SK-N-SH (cell line): Measurements from ENCODE around the gene LST1. TPM values are rescaled to one million over a fixed set of nuclear protein-coding genes. Genes with fewer than 3 reads are reported as not detected.

Experiments used
- CTCF ChIA-PET: fragments of 300-600, 350-600 bp; formaldehyde crosslinking; extraction: SDS; loops from one replicate; lab custom pipeline; 2021; lab: Yijun Ruan, JAX
- POLR2A ChIA-PET: fragments of 350-600 bp; sonication (Branson Sonifier 250); formaldehyde crosslinking; extraction: SDS; loops from one replicate; lab custom pipeline; 2020; ENCODE audit warnings: antibody characterized with exemption, inconsistent platforms; lab: Yijun Ruan, JAX
- DNase-seq: peaks from one replicate; pipeline ENCODE4 v3.0.0; 2012
- H2AFZ ChIP-seq: fragments of 200-600 bp; sonication (generic); 2 replicates; pipeline ENCODE4 v1.8.1; 2016; ENCODE audit warnings: antibody characterized with exemption, mild to moderate bottlenecking, low read depth
- H3F3A ChIP-seq: fragments of 200-600 bp; sonication (generic); replicated peaks from 2 replicates; pipeline ENCODE3; 2016; ENCODE audit warnings: antibody characterized with exemption, mild to moderate bottlenecking; ENCODE audit not compliant: insufficient read depth
- H3K27ac ChIP-seq, 2 experiments: fragments of 200-500 bp in 1 of 2; fragments of 200-600 bp in 1 of 2; sonication (Bioruptor generic) in 1 of 2; sonication (generic), shearing (Covaris generic) in 1 of 2; 2 replicates each; pipeline versions ENCODE4 v1.5.1 to v1.6.1; 2014 to 2016; ENCODE audit warnings: low read depth in 2 of 2, inconsistent platforms in 1 of 2, low read length in 1 of 2, mild to moderate bottlenecking in 1 of 2, mixed read lengths in 1 of 2
- H3K27me3 ChIP-seq: fragments of 200-600 bp; sonication (generic), shearing (Covaris generic); 2 replicates; pipeline ENCODE4 v1.6.1; 2016; ENCODE audit warnings: mixed run types; ENCODE audit not compliant: insufficient read depth
- H3K36me3 ChIP-seq, 2 experiments: fragments of 200-500 bp in 1 of 2; fragments of 200-600 bp in 1 of 2; sonication (Bioruptor generic) in 1 of 2; sonication (generic) in 1 of 2; replicated peaks in 1 of 2; 2 replicates each; pipeline versions ENCODE3 to v1.5.1; 2014 to 2016; ENCODE audit warnings: low read length in 1 of 2, mild to moderate bottlenecking in 1 of 2; ENCODE audit not compliant: insufficient read depth in 2 of 2, control insufficient read depth in 1 of 2
- H3K4me1 ChIP-seq, 2 experiments: fragments of 200-500 bp in 1 of 2; fragments of 200-600 bp in 1 of 2; sonication (Bioruptor generic) in 1 of 2; sonication (generic), shearing (Covaris generic) in 1 of 2; 2 replicates each; pipeline versions ENCODE4 v1.5.1 to v1.6.1; 2014 to 2016; ENCODE audit warnings: low read depth in 1 of 2, low read length in 1 of 2, mixed run types in 1 of 2; ENCODE audit not compliant: insufficient read depth in 2 of 2, control insufficient read depth in 1 of 2
- H3K4me2 ChIP-seq: fragments of 200-600 bp; sonication (generic), shearing (Covaris generic); 2 replicates; pipeline ENCODE4 v1.6.1; 2017; ENCODE audit warnings: mixed run types
- H3K4me3 ChIP-seq, 2 experiments: fragments of 200-500 bp in 1 of 2; fragments of 200-600 bp in 1 of 2; sonication (Bioruptor generic) in 1 of 2; sonication (generic), shearing (Covaris generic) in 1 of 2; 2 replicates each; pipeline versions ENCODE4 v1.5.1 to v1.8.1; 2014 to 2016; ENCODE audit warnings: low read depth in 2 of 2, inconsistent platforms in 1 of 2, low read length in 1 of 2, mild to moderate bottlenecking in 1 of 2, mixed read lengths in 1 of 2, moderate library complexity in 1 of 2
- H3K79me2 ChIP-seq: fragments of 200-600 bp; sonication (generic); 2 replicates; pipeline ENCODE4 v1.8.1; 2017; ENCODE audit warnings: mild to moderate bottlenecking; ENCODE audit not compliant: insufficient read depth
- H3K9ac ChIP-seq: fragments of 200-600 bp; sonication (generic); 2 replicates; pipeline ENCODE4 v1.6.1; 2017; ENCODE audit warnings: mixed run types
- H3K9me2 ChIP-seq: fragments of 200-600 bp; sonication (generic); 2 replicates; pipeline ENCODE4 v1.6.1; 2017; ENCODE audit warnings: mixed run types
- H3K9me3 ChIP-seq: fragments of 200-600 bp; sonication (generic); 2 replicates; pipeline ENCODE4 v1.6.1; 2017; ENCODE audit warnings: mixed run types, mild to moderate bottlenecking, moderate library complexity
- H4K20me1 ChIP-seq: fragments of 200-600 bp; sonication (generic); 2 replicates; pipeline ENCODE4 v1.6.1; 2017; ENCODE audit warnings: mild to moderate bottlenecking, mixed run types; ENCODE audit not compliant: insufficient read depth
- ELF1 ChIP-seq: IDR thresholded peaks from 2 replicates; pipeline ENCODE4 v1.4.0; 2012
- FOSL2 ChIP-seq: IDR thresholded peaks from 2 replicates; pipeline ENCODE4 v1.4.0; 2012; ENCODE audit warnings: low read depth, mild to moderate bottlenecking, moderate library complexity, borderline replicate concordance
- MAX ChIP-seq: IDR thresholded peaks from 2 replicates; pipeline ENCODE4 v1.4.0; 2012; ENCODE audit warnings: low read depth
- NFIC ChIP-seq: IDR thresholded peaks from 2 replicates; pipeline ENCODE4 v1.4.0; 2012; ENCODE audit warnings: borderline replicate concordance
- POLR2AphosphoS5 ChIP-seq: IDR thresholded peaks from 2 replicates; pipeline ENCODE4 v1.6.1; 2012; ENCODE audit warnings: low read depth, low read length
- REST ChIP-seq: IDR thresholded peaks from 2 replicates; pipeline ENCODE4 v1.6.1; 2012; ENCODE audit warnings: mild to moderate bottlenecking, low read depth, low read length, moderate library complexity
- RXRA ChIP-seq: IDR thresholded peaks from 2 replicates; pipeline ENCODE4 v1.4.0; 2012; ENCODE audit warnings: low read depth, mild to moderate bottlenecking, borderline replicate concordance
- TAF1 ChIP-seq: IDR thresholded peaks from 2 replicates; pipeline ENCODE4 v1.6.1; 2012; ENCODE audit warnings: low read depth, mild to moderate bottlenecking, low read length, moderate library complexity, borderline replicate concordance
- TEAD4 ChIP-seq: IDR thresholded peaks from 2 replicates; pipeline ENCODE4 v1.4.0; 2012; ENCODE audit warnings: mild to moderate bottlenecking, borderline replicate concordance; ENCODE audit not compliant: insufficient read depth
- YY1 ChIP-seq: IDR thresholded peaks from 2 replicates; pipeline ENCODE4 v1.4.0; 2012; ENCODE audit warnings: low read depth, mild to moderate bottlenecking
- ZBTB33 ChIP-seq: IDR thresholded peaks from 2 replicates; pipeline ENCODE4 v1.4.0; 2012; ENCODE audit warnings: low read depth, borderline replicate concordance
- WGBS: methylation state at CpG from one replicate; pipeline ENCODE4 v1.1.6; 2017; ENCODE audit warnings: low lambda C conversion rate; 5-methylcytosine and 5-hydroxymethylcytosine counted together
- polyA plus RNA-seq, 3 experiments: library from polyadenylated mRNA; depleted of rRNA; stranded (reverse); fragments of >200 nt; gene quantifications; 2 replicates each; pipeline ENCODE4 v1.2.3, GENCODE V29; 2012

Gene LST1
- polyA plus RNA-seq, 1 of the 3 experiments (the other 2 are of a cell fraction), result not detected

GRCh38 chr6:31620586-31621319 is 34.7 kb downstream of the LST1 start, which contains the start of gene PRRC2A:
Gene PRRC2A (plus strand): TSS chr6:31620715. CDS start chr6:31622790, 2,075 bp downstream.
- H3K27ac ChIP-seq, result peak within 1 kb of the TSS; percentile 99
- peak within 1 kb of the TSS; percentile 87 to 98 for H3K4me3 ChIP-seq
- peak; percentile 90 for DNase-seq
- no peaks in the 10 kb centered on the region for H3K9me2 ChIP-seq
- peak within 1 kb of the TSS; percentile 97 for H3K4me2 ChIP-seq
- TF ChIP-seq TEAD4 (peak; percentile 23; the same call in 1 of the 2 replicates), ELF1 (no peak), POLR2AphosphoS5 (peak; percentile 74), ZBTB33 (0 out of 2 replicates have a peak, but pooled peaks have one; percentile 47), MAX (peak; percentile 8), YY1 (peak; percentile 96), FOSL2 (no peak), TAF1 (peak; percentile 83), REST (0 out of 2 replicates have a peak, but pooled peaks have one; percentile 32), NFIC (0 out of 2 replicates have a peak, but pooled peaks have one; percentile 5), RXRA (no peak)
- peaks cover 10 to 11% of the 10 kb centered on the region in 2 experiments for H3K4me1 ChIP-seq
- ChIA-PET POLR2A (interaction anchor here (1.0 to 4.0 kb wide), 4 partner anchors 9 to 1351 kb away, joined by 3 to 18 read pairs (median 4); partner anchors contain the start of genes BAG6 and DDX39B), CTCF (interaction anchor here (1.0 to 2.1 kb wide), 3 partner anchors 22 to 74 kb away, joined by 3 to 11 read pairs (median 4); partner anchors contain the start of gene ATP6V1G2)
- peaks cover 16% of the 10 kb centered on the region for H3F3A ChIP-seq
- peaks cover 28% of the 10 kb centered on the region for H4K20me1 ChIP-seq
- peak within 1 kb of the TSS; percentile 87 for H2AFZ ChIP-seq
- H3K9me3 ChIP-seq, result no peaks in the 10 kb centered on the region
- H3K36me3 ChIP-seq, result peaks cover 33 to 43% of the 10 kb centered on the region in 2 experiments
- peak within 1 kb of the TSS; percentile 99 for H3K9ac ChIP-seq
- no peaks in the 10 kb centered on the region for H3K27me3 ChIP-seq
- 3% methylated on average over 35 of the region's 67 CpGs for WGBS
- peaks cover 52% of the 10 kb centered on the region for H3K79me2 ChIP-seq
